AG04450 (cell line): ENCODE data around the gene CLECL1. TPM values are rescaled to one million over a fixed set of nuclear protein-coding genes. Genes with fewer than 3 reads are reported as not detected.
"Not testable (repeated sequence)": the region's sequence is repeated elsewhere in the genome, so short reads cannot be mapped to it uniquely, and the experiment has no call there.

Experiments
- CTCF ChIA-PET: fragments of 300-600, 350-600 bp; formaldehyde crosslinking; extraction: SDS; loops from one replicate; lab custom pipeline; 2022; ENCODE audit warnings: antibody characterized with exemption, inconsistent platforms; lab: Charles Lee
- POLR2A ChIA-PET: fragments of 350-600 bp; formaldehyde crosslinking; extraction: SDS; loops from one replicate; lab custom pipeline; 2021; ENCODE audit warnings: antibody characterized with exemption, inconsistent platforms; lab: Yijun Ruan, JAX
- DNase-seq: peaks from one replicate; pipeline ENCODE4 v3.0.0-alpha.2; 2011; ENCODE audit warnings: low read depth, low spot score
- H3K27ac ChIP-seq: one replicate; pipeline ENCODE4 v1.5.1; 2012; ENCODE audit warnings: low read depth, low read length, control low read depth
- H3K27me3 ChIP-seq: one replicate; pipeline ENCODE4 v1.6.0; 2012; ENCODE audit warnings: low read length; ENCODE audit not compliant: control insufficient read depth, insufficient read depth
- H3K4me3 ChIP-seq: 2 replicates; pipeline ENCODE4 v1.5.1; 2011; ENCODE audit warnings: mild to moderate bottlenecking, low read depth, low read length, control low read depth
- H3K9me3 ChIP-seq: 2 replicates; pipeline ENCODE4 v1.5.1; 2012; ENCODE audit warnings: low read length; ENCODE audit not compliant: control insufficient read depth, insufficient read depth
- CTCF ChIP-seq: IDR thresholded peaks from 2 replicates; pipeline ENCODE4 v1.5.1; 2011; ENCODE audit warnings: low read depth, low read length, control low read depth, inconsistent platforms
- polyA plus RNA-seq: library from polyadenylated mRNA; depleted of rRNA; stranded (reverse); fragments of >200 nt; gene quantifications from 2 replicates; pipeline ENCODE4 v1.2.3, GENCODE V29; 2011

CLECL1 gene
- polyA plus RNA-seq, 1 experiment: not detected

- POLR2A ChIA-PET: no interaction called here
- DNase-seq: no peak
- CTCF ChIA-PET: interaction anchor here (0.6 to 2.5 kb wide), 2 partner anchors 15 to 89 kb away, joined by 4 to 16 read pairs; no protein-coding TSS in a partner anchor
- Histone ChIP-seq H3K4me3 (no peak overlapping the region), H3K27ac (no peak overlapping the region), H3K27me3 (no peaks in the 10 kb centered on the region), H3K9me3 (no peaks in the 10 kb centered on the region)
- TF ChIP-seq CTCF: no peak
Measured at GRCh38 chr12:9724023-9724422, 8.9 kb downstream of the CLECL1 start.

- Histone ChIP-seq H3K4me3 (no peak overlapping the region), H3K27ac (no peak overlapping the region), H3K9me3 (no peaks in the 10 kb centered on the region), H3K27me3 (peaks cover 3% of the 10 kb centered on the region)
- no peak for DNase-seq
- ChIA-PET POLR2A (no interaction called here), CTCF (interaction anchor here (1.6 to 2.4 kb wide), 2 partner anchors 13 to 30 kb away, joined by 5 to 11 read pairs; no protein-coding TSS in a partner anchor)
- TF ChIP-seq CTCF: no peak
Measured at GRCh38 chr12:9721394-9722092, 11.4 kb downstream of the CLECL1 start.

GRCh38 chr12:9719790-9720189 is 13.1 kb downstream of the CLECL1 start:
- Histone ChIP-seq H3K9me3 (no peaks in the 10 kb centered on the region), H3K27me3 (peaks cover 3% of the 10 kb centered on the region), H3K4me3 (no peak overlapping the region), H3K27ac (no peak overlapping the region)
- ChIA-PET CTCF (interaction anchor here (2.7 kb wide), 1 partner anchor 12 kb away, joined by 11 read pairs; no protein-coding TSS in a partner anchor), POLR2A (no interaction called here)
- DNase-seq: no peak
- no peak for TF ChIP-seq CTCF

GRCh38 chr12:9718968-9719367 is 13.9 kb downstream of the CLECL1 start:
- POLR2A ChIA-PET: no interaction called here
- no peak overlapping the region for H3K4me3 ChIP-seq
- DNase-seq: no peak
- no peaks in the 10 kb centered on the region for H3K9me3 ChIP-seq
- peaks cover 3% of the 10 kb centered on the region for H3K27me3 ChIP-seq
- CTCF ChIA-PET: interaction anchor here (2.7 kb wide), 1 partner anchor 11 kb away, joined by 11 read pairs; no protein-coding TSS in a partner anchor
- H3K27ac ChIP-seq: no peak overlapping the region
- no peak for TF ChIP-seq CTCF

- Histone ChIP-seq H3K27me3 (peaks cover 3% of the 10 kb centered on the region), H3K4me3 (no peak overlapping the region), H3K9me3 (no peaks in the 10 kb centered on the region), H3K27ac (no peak overlapping the region)
- CTCF ChIA-PET: interaction anchor here (0.7 to 2.7 kb wide), 4 partner anchors 9 to 83 kb away, joined by 3 to 11 read pairs (median 4); no protein-coding TSS in a partner anchor
- POLR2A ChIA-PET: no interaction called here
- DNase-seq: no peak
- TF ChIP-seq CTCF: no peak
Measured at GRCh38 chr12:9717070-9717925, 15.6 kb downstream of the CLECL1 start.

- H3K4me3 ChIP-seq, H3K9me3 ChIP-seq, H3K27me3 ChIP-seq, H3K27ac ChIP-seq, POLR2A ChIA-PET, DNase-seq: not testable (repeated sequence)
- CTCF ChIA-PET: interaction anchor here (1.6 to 7.6 kb wide), 2 partner anchors 30 to 78 kb away, joined by 4 to 187 read pairs; no protein-coding TSS in a partner anchor
Measured at GRCh38 chr12:9713032-9713558, 19.8 kb downstream of the CLECL1 start.
